ENCODE measurements around the gene DHRS4L2.
"Not testable (repeated sequence)": the region's sequence is repeated elsewhere in the genome, so short reads cannot be mapped to it uniquely, and the experiment has no call there.

GRCh38 chr14:23974041-23974440 lies 14.7 kb upstream of the DHRS4L2 start:
- not testable (repeated sequence) for TF ChIP-seq POLR2A (IDR thresholded peaks at IDR 0.05); CTCF (IDR thresholded peaks at IDR 0.05 in 8 of 11, conservative IDR thresholded peaks at IDR 0.05 in 3 of 11)
